Neural crest cell (in vitro differentiated cells): ENCODE measurements around the gene ZBP1. TPM values are rescaled to one million over a fixed set of nuclear protein-coding genes. Genes with fewer than 3 reads are reported as not detected.

ENCODE experiments used
- DNase-seq: peaks from one replicate; pipeline ENCODE4 v3.0.0; 2021; ENCODE audit warnings: low read depth, mixed read lengths, low spot score
- H3K27ac Mint-ChIP-seq: one replicate; pipeline ENCODE4 v1.8.0; 2021; ENCODE audit warnings: mild to moderate bottlenecking, mixed read lengths; ENCODE audit not compliant: unreplicated experiment
- H3K27me3 Mint-ChIP-seq: 2 replicates; pipeline ENCODE4 v1.8.0; 2021; ENCODE audit warnings: low read depth, mild to moderate bottlenecking, mixed read lengths
- H3K36me3 Mint-ChIP-seq: 2 replicates; pipeline ENCODE4 v1.8.0; 2021; ENCODE audit warnings: low read depth, mild to moderate bottlenecking, mixed read lengths
- H3K4me1 Mint-ChIP-seq: 2 replicates; pipeline ENCODE4 v1.8.0; 2021; ENCODE audit warnings: mixed read lengths
- H3K4me3 Mint-ChIP-seq: one replicate; pipeline ENCODE4 v1.8.0; 2021; ENCODE audit warnings: mild to moderate bottlenecking, mixed read lengths
- H3K9me3 Mint-ChIP-seq: 2 replicates; pipeline ENCODE4 v1.8.0; 2021; ENCODE audit warnings: mixed read lengths
- total RNA-seq: library from RNA; stranded (reverse); gene quantifications from 2 replicates; pipeline ENCODE4 v1.2.1, GENCODE V29; 2021
- TF ChIP-seq, protein P1 (sequence below): fragments of 200-600 bp; sonication (generic); conservative IDR thresholded peaks from 2 replicates; pipeline ENCODE4 v1.5.0; 2021; ENCODE audit warnings: antibody characterized with exemption, mild to moderate bottlenecking

ZBP1 gene
- total RNA-seq, 1 donor from 2014 or later = not detected

DNA sequence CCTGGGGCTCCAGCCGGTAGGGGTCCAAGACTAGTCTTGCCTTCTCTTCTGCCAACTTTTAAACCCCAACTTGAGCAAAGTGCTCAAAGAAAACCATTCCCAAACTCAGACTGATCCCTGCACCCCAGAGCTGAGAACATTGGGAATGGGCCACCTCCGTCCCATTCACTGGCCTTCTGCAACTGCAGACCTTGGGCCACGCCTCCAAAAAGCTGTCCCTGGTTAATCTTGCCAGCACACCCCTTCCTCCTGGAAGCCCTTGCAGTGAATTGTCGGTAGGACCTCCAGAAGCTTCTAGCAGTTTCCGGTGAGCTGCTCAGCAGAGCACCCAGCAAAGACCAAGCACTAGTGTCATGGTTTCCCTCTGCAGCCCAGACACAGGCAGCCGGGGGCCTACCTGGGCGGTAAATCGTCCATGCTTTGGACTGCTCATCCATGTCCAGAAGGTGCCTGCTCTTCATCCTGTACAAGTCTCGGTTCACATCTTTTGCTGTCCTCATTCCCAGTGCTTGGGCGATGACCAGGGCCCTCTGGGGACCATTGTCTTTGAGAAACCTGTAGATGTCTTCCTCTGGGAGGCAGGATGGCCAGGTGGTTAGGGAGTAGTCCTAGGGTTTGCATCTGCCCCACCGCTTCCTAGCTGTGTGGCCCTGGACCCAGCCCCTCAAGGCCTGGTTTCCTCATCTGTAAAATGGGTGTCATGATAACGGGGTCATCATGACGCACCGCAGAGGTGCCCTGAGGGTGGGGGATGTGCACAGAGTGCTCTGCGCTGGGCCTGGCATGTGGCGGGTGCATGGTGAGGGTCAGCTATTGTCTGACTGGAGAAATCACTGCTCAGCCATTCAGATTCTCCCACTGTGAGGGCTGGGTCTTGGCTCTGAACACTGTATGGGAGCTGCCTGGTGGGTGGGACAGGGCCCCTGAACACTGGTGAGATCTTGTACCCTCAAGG, 5.5 kb downstream of the ZBP1 start:
- H3K36me3 Mint-ChIP-seq = no peaks in the 10 kb centered on the region
- DNase-seq = no peak
- TF ChIP-seq, protein P1, sequence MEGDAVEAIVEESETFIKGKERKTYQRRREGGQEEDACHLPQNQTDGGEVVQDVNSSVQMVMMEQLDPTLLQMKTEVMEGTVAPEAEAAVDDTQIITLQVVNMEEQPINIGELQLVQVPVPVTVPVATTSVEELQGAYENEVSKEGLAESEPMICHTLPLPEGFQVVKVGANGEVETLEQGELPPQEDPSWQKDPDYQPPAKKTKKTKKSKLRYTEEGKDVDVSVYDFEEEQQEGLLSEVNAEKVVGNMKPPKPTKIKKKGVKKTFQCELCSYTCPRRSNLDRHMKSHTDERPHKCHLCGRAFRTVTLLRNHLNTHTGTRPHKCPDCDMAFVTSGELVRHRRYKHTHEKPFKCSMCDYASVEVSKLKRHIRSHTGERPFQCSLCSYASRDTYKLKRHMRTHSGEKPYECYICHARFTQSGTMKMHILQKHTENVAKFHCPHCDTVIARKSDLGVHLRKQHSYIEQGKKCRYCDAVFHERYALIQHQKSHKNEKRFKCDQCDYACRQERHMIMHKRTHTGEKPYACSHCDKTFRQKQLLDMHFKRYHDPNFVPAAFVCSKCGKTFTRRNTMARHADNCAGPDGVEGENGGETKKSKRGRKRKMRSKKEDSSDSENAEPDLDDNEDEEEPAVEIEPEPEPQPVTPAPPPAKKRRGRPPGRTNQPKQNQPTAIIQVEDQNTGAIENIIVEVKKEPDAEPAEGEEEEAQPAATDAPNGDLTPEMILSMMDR = no peak
- peaks cover 18% of the 10 kb centered on the region for H3K27me3 Mint-ChIP-seq
- no peak overlapping the region for H3K27ac Mint-ChIP-seq
- H3K9me3 Mint-ChIP-seq = no peaks in the 10 kb centered on the region
- no peak overlapping the region for H3K4me3 Mint-ChIP-seq
- no peaks in the 10 kb centered on the region for H3K4me1 Mint-ChIP-seq

DNA sequence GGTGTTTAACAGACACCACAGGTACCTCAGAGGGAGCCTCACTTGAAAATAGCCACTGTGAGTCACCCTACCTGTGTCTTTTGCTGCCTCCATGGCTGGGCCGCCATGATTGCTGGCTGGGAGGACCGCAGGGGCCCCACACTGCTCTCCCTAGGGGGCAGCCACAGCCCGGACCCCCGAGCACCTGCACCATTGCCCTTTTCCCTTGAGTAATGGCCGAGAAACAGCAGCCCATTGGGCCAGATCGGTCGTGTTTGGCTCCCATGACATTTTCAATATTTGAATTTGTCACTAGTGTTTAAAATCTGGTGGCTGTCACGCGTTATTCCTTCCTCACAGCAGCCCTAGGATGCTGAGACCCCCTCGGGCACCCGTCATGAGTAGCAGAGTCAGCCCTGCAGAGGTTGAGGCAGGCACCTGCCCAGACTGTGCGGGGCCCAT, 6.7 kb downstream of the ZBP1 start:
- no peak overlapping the region for H3K27ac Mint-ChIP-seq
- H3K9me3 Mint-ChIP-seq = no peaks in the 10 kb centered on the region
- DNase-seq = no peak
- H3K36me3 Mint-ChIP-seq = no peaks in the 10 kb centered on the region
- H3K27me3 Mint-ChIP-seq = peaks cover 10% of the 10 kb centered on the region
- no peak overlapping the region for H3K4me3 Mint-ChIP-seq
- no peaks in the 10 kb centered on the region for H3K4me1 Mint-ChIP-seq
- TF ChIP-seq, protein P1 = no peak

GRCh38 chr20:57612916-57613315, 7.3 kb downstream of the ZBP1 start:
- Mint-ChIP-seq H3K9me3 (no peaks in the 10 kb centered on the region), H3K4me3 (no peak overlapping the region), H3K27ac (no peak overlapping the region), H3K36me3 (no peaks in the 10 kb centered on the region), H3K27me3 (peaks cover 6% of the 10 kb centered on the region), H3K4me1 (no peaks in the 10 kb centered on the region)
- no peak for DNase-seq
- TF ChIP-seq, protein P1 = no peak

DNA sequence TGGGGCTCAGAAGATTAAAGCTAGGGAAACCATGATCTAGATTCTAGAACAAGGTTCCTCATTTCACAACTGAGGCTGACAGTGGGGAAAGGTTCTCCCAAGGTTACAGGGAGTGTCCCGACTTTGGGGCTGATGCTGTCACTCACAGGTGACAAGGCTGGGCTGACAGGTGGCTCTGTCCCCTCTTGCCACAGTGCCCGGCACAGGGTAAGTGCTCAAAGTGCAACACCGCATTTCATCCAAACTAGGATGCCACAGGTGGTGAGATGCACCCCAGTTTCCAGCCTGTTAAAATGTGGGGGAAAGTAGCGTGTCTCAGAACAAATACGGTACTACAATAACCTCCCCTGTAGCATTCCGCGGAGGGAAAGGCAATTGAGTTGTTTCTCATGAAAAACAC, 7.8 kb downstream of the ZBP1 start:
- no peaks in the 10 kb centered on the region for H3K36me3 Mint-ChIP-seq
- no peak overlapping the region for H3K4me3 Mint-ChIP-seq
- H3K27me3 Mint-ChIP-seq = peaks cover 10% of the 10 kb centered on the region
- H3K27ac Mint-ChIP-seq = no peak overlapping the region
- DNase-seq = no peak
- no peaks in the 10 kb centered on the region for H3K4me1 Mint-ChIP-seq
- no peaks in the 10 kb centered on the region for H3K9me3 Mint-ChIP-seq
- TF ChIP-seq, protein P1 = no peak

GRCh38 chr20:57611586-57612311, 8.5 kb downstream of the ZBP1 start:
- Mint-ChIP-seq H3K36me3 (no peaks in the 10 kb centered on the region), H3K27me3 (peaks cover 5% of the 10 kb centered on the region), H3K4me1 (no peaks in the 10 kb centered on the region), H3K9me3 (no peaks in the 10 kb centered on the region), H3K27ac (no peak overlapping the region), H3K4me3 (no peak overlapping the region)
- TF ChIP-seq, protein P1 = no peak
- no peak for DNase-seq
